Activated naive CD4-positive, alpha-beta T cell treated with anti-CD3 and anti-CD28 coated beads, Interleukin-2, amount 50 U/mL, for 72 hours (primary cell): ENCODE measurements around the gene POLR1E. TPM values are rescaled to one million over a fixed set of nuclear protein-coding genes. Genes with fewer than 3 reads are reported as not detected.

Experiments used
- ATAC-seq, 2 donors: fragments of 150-1000 bp; cut with Tn5 transposase; 2 replicates each; pipeline ENCODE4 v1.10.0; 2021; ENCODE audit warnings: mild to moderate bottlenecking in 2 of 2, moderate library complexity in 2 of 2
- DNase-seq, 2 donors: peaks; one replicate each; pipeline ENCODE4 v3.0.0; 2021 to 2022; ENCODE audit warnings: low spot score in 2 of 2
- H3K27ac Mint-ChIP-seq, 2 donors: one replicate each; pipeline ENCODE4 v1.8.0; 2022; ENCODE audit warnings: mild to moderate bottlenecking in 2 of 2, mixed read lengths in 2 of 2
- H3K36me3 Mint-ChIP-seq, 2 donors: one replicate each; pipeline ENCODE4 v1.8.0; 2022; ENCODE audit warnings: mixed read lengths in 2 of 2
- H3K9me3 Mint-ChIP-seq, 2 donors: one replicate each; pipeline ENCODE4 v1.8.0; 2022; ENCODE audit warnings: mixed read lengths in 2 of 2
- total RNA-seq, 2 donors: library from RNA; stranded (reverse); gene quantifications; one replicate each; pipeline ENCODE4 v1.2.3, GENCODE V29; 2022

Gene POLR1E
- total RNA-seq, 2 donors from 2014 or later: 60.3 to 66.6 TPM

DNA sequence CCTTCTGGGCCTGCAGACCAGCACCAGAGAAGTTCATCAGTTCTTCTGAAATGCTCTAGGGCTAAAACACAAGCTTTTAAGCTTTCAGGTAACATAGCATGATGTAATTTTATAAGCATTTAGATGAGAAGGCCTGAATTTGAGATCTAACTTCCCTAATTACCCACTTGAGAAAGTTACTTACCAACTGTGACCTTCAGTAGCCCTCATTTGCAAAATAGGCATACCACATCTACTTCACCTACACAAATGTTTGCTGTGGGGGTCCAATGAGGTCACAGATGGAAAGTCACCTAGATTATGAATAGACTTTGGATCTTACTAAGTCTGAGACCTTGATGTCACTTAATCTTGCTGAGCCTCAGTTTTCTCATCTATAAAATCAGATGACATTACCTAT lies 53.9 kb downstream of the POLR1E start:
- Mint-ChIP-seq H3K9me3 (no peaks in the 10 kb centered on the region), H3K27ac (no peak overlapping the region), H3K36me3 (peaks cover 0 to 7% of the 10 kb centered on the region in 2 donors)
- ATAC-seq: no peak
- DNase-seq: no peak

- Mint-ChIP-seq H3K9me3 (no peaks in the 10 kb centered on the region), H3K36me3 (peaks cover 0 to 7% of the 10 kb centered on the region in 2 donors), H3K27ac (no peak overlapping the region)
- ATAC-seq (no peak), DNase-seq (no peak)
Measured at GRCh38 chr9:37540634-37541033, 54.9 kb downstream of the POLR1E start.

DNA sequence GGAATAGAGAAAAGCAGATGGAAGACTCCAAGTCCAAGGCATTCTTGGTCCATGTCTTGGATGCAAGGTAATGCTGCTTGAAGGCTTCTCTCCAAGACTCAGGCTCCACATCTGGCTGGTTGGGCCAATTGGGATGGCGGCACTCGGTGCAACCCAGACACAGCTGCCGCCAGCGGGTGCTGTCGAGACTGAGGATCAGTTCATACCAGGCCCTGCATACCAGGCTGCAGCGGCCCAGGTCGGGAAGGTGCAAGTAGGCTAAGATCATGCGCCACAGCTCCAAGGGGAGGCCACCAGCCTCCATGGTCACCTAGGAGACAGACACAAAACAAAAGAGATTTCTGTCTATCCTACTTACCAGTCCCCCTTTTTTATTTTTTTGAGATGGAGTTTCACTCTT lies 55.7 kb downstream of the POLR1E start:
- ATAC-seq: no peak

GRCh38 chr9:37542488-37542887 lies 56.7 kb downstream of the POLR1E start:
- Mint-ChIP-seq H3K36me3 (peaks cover 0 to 7% of the 10 kb centered on the region in 2 donors), H3K27ac (peak overlapping the region in 1 of 2 donors; percentile 43), H3K9me3 (no peaks in the 10 kb centered on the region)
- DNase-seq (no peak), ATAC-seq (no peak)

More for the DNA sequence above, 55.7 kb downstream of the POLR1E start:
- Mint-ChIP-seq H3K9me3 (no peaks in the 10 kb centered on the region), H3K36me3 (peaks cover 0 to 7% of the 10 kb centered on the region in 2 donors), H3K27ac (no peak overlapping the region)
- no peak for DNase-seq

DNA sequence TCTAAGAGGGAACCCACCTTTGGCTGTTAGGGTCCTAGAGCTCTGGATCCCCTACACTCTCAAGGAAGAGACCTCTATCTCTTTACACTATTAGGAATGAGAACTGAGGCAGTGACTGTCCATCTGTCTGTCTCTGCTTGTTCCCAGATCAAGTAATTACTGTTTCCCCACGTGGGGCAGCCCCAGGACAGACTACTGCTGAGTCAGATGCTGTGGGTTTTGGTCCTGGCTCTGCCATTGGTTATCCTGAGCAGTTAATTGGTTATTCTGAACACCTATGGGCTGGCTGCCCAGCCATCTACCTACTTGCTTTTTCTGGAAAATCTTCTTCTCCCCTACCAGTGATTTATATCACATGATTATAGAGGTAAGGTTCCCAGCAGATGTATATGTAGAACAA lies 57.1 kb downstream of the POLR1E start:
- peaks cover 0 to 7% of the 10 kb centered on the region in 2 donors for H3K36me3 Mint-ChIP-seq
- DNase-seq (no peak), ATAC-seq (peak in 1 of 2 donors; percentile 44)
- H3K27ac Mint-ChIP-seq: peak overlapping the region; percentile 11 to 43
- H3K9me3 Mint-ChIP-seq: no peaks in the 10 kb centered on the region

DNA sequence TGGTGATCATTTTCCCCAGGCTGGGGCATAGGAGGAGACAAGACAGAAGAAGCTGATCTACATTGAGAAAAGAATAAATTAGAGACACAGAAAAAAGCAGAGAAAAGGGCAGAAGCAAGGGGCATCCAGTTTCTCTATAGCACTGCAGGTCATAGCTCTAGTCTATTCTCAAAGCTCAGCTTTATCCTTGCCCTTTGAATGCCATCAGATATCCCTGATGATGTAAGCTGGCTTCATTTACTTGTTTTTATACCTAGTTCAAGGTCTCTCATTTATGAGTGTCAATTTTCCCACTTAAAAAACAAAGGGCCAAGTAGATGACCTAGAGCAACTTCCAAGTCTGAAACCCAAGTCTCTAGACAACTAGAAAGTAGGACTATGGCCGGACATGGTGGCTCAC lies 57.7 kb downstream of the POLR1E start:
- Mint-ChIP-seq H3K9me3 (no peaks in the 10 kb centered on the region), H3K27ac (peak overlapping the region; percentile 11 to 43), H3K36me3 (peaks cover 0 to 7% of the 10 kb centered on the region in 2 donors)
- ATAC-seq: no peak
- DNase-seq: no peak

DNA sequence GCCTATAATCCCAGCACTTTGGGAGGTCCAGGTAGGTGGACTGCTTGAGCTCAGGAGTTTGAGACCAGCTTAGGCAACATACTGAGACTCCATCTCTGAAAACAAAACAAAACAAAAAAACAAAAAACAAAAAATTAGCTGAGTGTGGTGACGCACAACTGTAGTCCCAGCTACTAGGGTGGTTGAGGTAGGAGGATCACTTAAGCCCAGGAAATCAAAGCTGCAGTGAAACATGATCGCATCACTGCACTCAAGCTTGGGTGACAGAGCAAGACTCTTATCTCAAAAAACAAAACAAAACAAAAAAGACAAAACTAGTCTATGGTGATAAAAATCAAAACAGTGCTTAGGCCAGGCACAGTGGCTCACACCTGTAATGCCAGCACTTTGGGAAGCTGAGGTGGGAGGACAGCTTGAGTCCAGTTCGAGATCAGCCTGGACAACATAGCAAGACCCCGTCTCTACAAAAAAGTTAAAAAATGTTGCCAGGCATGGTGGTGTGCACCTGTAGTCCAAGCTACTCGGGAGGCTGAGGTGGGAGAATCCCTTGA lies 61.7 kb downstream of the POLR1E start:
- no peak overlapping the region for H3K27ac Mint-ChIP-seq

DNA sequence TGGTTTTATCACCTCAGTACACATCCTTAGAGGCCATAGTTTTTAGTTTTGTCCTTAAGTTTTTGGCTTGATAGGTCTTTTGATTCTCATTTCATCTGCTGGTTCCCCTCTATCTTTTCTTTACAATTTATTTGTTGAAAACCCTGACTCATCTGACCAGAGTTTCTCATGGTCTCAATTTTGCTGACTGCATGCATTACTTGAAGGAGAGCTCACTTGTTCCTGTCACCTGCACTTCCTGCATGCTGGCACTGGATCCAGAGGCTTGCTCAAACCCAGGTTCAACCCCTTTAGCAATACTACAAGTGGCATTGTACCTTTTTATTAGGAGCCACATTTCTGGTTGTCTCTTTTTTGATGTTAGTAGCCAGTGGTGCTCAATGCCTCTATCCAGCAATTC lies 63.8 kb downstream of the POLR1E start:
- Mint-ChIP-seq H3K36me3 (no peaks in the 10 kb centered on the region), H3K9me3 (no peaks in the 10 kb centered on the region), H3K27ac (no peak overlapping the region)
- DNase-seq (no peak), ATAC-seq (no peak)

More for the DNA sequence above, 61.7 kb downstream of the POLR1E start:
- DNase-seq: no peak
- Mint-ChIP-seq H3K36me3 (no peaks in the 10 kb centered on the region), H3K9me3 (no peaks in the 10 kb centered on the region)
- no peak for ATAC-seq

DNA sequence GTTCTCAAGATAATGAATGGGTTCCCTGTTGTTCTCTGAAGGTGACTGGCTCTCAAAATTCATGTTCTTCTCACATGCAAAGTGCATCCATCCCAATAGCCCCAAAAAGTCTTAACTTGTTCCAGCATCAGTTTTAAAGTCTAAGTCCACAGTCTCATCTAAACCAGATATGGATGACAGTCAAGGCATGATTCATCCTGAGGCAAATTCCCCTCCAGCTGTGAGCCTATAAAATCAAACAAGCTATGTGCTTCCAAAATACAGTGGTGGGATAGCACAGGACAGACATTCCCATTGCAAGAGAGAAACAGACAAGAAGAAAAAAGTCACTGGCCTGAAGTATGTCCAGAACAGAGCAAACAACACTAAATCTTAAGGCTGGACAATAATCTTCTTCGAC lies 65.0 kb downstream of the POLR1E start:
- DNase-seq: no peak
- no peaks in the 10 kb centered on the region for H3K9me3 Mint-ChIP-seq
- H3K36me3 Mint-ChIP-seq: no peaks in the 10 kb centered on the region
- ATAC-seq: no peak
- H3K27ac Mint-ChIP-seq: no peak overlapping the region

GRCh38 chr9:37551468-37551867 lies 65.7 kb downstream of the POLR1E start:
- H3K36me3 Mint-ChIP-seq: no peaks in the 10 kb centered on the region
- DNase-seq (no peak), ATAC-seq (no peak)
- no peak overlapping the region for H3K27ac Mint-ChIP-seq
- H3K9me3 Mint-ChIP-seq: no peaks in the 10 kb centered on the region

GRCh38 chr9:37551888-37552287 lies 66.1 kb downstream of the POLR1E start:
- Mint-ChIP-seq H3K27ac (no peak overlapping the region), H3K9me3 (no peaks in the 10 kb centered on the region), H3K36me3 (no peaks in the 10 kb centered on the region)
- ATAC-seq: no peak
- DNase-seq: no peak

Other genes starting within 250 kb of the POLR1E start
- 10 to 100 TPM; 65.6 to 80.2 TPM for gene GRHPR, start 63.3 kb upstream of the POLR1E start, total RNA-seq
- gene ZBTB5, start 20.5 kb upstream of the POLR1E start, total RNA-seq: 10 to 100 TPM; 10.6 to 25.6 TPM
- 1 to 10 TPM; 1.3 to 1.4 TPM for gene FBXO10, start 90.4 kb downstream of the POLR1E start, total RNA-seq
- 100 to 1,000 TPM in 1 of 2 donors, 10 to 100 TPM in 1; 76.4 to 123 TPM for gene TOMM5, start 106.6 kb downstream of the POLR1E start, total RNA-seq
- not detected for gene FRMPD1, start 165.0 kb downstream of the POLR1E start, total RNA-seq